ENCODE data around the gene TAOK2.

Gene TAOK2

DNA sequence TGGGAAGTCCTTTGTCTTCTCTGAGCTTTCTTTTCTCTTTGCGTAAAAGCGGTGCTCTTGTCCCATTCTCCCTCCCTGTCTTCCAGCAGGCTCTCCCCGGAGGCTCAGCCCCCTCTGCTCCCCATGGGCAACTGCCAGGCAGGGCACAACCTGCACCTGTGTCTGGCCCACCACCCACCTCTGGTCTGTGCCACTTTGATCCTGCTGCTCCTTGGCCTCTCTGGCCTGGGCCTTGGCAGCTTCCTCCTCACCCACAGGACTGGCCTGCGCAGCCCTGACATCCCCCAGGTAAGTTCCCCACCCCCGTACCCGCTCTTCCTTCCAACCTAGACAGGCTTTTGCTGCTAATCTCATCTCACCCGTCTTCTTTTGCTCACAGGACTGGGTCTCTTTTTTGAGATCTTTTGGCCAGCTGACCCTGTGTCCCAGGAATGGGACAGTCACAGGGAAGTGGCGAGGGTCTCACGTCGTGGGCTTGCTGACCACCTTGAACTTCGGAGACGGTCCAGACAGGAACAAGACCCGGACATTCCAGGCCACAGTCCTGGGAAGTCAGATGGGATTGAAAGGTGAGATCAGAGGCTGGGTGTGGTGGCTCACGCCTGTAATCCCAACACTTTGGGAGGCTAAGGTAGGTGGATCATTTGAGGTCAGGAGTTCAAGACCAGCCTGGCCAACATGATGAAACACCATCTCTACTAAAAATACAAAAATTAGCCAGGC is 10.5 kb upstream of the TAOK2 start:
- DNase-seq = no peak

DNA sequence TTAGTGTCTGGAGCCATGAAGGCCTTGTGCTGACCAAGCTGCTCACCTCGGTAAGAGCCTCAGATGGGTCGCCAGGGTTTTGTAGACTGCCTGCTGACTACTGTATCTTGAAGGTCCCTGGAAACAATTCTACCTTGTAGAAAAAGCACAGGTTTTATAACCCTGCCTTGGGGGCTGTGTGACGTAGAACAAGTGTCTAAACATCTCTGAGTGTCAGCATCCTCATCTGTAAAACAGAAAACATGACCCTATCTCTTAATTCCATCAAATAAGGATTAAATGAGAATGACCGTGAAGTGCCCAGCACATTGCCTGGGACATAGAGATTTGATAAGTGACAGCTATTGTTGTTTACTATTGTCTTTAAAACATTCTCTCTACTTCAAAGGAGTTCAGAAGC is 5.5 kb upstream of the TAOK2 start:
- no peak for DNase-seq

DNA sequence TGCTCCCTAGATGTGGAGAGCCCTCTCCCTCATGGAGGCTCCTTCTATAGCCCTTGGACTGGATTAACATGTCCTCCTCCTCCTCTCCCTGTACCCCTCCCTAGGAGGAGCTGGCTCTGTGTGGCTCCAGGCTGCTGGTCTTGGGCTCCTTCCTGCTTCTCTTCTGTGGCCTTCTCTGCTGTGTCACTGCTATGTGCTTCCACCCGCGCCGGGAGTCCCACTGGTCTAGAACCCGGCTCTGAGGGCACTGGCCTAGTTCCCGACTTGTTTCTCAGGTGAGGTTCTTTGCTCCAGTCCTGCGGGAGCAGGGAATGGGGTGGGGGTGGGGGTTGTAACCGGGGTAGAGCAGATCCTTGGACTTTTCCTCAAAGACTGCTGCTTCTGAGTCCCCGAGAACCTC is 2.4 kb upstream of the TAOK2 start:
- DNase-seq = no peak

DNA sequence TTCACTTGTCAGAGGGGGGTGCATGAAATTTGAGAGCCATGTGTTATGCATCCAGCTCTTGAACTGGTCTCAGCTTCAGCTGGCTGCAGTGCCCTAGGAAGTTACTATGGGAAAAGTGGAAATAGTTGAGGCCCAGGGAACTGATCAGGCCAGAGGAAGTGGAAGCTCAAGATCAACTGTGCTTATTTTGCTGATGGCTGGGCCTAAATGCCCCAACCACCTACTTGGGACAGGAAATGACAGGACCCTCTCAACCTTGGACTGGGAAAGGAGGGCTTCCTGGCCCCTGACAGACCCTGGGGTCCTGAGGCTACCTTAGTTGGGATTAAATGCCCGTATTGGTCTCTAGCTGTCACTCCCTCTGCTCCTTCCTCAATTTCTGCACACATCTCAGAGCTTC is 1.2 kb upstream of the TAOK2 start:
- no peak for DNase-seq

DNA sequence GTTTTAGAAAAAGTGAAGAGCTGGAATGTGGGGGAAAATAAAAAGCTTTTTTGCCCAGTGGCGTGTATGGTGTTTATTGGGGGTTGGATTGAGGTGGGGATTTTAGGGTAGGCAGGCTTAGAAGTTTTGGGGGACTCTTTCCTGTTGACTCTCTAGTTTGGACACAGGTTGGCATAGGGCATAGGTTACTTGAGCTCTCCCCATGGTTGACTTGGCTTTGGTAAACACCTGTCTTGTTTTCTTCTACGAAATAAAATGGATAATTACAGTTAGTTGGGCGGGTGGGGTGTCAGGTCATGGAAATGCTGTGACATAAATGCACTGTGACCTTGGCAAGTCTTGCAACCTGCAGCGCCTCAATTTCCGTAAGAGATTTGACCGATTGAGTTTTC is 680 bp upstream of the TAOK2 start:
- no peak for DNase-seq

DNA sequence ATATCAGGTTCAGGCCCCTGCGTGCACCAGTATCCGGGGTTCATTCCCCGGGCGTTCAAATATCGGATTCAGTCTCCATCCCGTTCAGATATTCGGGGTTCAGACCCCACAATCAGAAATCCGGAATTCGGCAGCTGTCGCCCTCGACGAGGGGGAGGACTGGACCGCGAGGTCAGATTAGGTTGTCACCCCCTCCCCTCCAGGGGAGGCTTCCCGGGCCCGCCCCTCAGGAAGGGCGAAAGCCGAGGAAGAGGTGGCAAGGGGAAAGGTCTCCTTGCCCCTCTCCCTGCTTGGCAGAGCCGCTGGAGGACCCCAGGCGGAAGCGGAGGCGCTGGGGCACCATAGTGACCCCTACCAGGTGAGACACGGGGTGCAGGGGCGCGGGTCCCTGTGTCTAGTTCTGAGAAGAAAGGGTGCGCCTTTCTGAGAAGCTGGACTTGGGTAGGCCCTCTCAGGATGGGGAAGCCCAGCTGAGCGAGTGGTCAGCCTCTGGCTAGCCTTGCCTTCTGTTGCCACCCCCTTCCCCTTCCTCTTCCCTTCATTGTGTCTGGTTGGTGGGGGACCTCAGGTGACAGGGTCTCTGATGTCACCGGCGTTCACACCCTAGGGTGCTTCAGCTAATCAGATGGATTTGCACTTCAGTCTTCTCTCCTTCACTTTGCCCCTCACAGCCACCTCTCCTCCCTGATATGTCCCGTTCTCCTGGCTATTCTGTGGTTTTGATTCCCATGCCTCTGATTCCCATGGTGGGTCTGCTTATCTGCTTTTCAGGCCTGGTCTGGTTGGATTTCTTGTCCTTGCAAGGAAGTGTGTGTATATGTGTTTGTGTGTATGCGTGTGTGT is 844 bp downstream of the TAOK2 start:
- DNase-seq = no peak

DNA sequence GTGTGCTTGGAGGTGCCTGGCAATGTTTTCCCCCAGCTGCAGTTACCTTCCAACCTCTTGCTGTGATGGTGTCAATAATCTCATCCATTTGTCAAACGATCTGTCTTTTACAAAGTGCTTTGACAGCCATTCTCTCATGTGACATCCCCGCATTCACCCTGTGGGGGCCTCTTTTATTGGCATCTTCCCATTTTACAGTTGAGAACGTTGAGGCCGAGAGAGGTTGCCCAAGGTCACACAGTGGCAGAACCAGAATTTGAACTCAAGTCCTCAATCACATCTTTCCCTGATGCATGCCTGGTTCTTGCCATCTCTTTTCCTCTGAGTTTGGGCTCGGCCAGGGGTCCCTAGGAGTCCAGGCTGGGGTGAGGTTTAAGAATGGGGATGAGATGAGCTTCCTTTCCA is 1.5 kb downstream of the TAOK2 start:
- no peak for DNase-seq

DNA sequence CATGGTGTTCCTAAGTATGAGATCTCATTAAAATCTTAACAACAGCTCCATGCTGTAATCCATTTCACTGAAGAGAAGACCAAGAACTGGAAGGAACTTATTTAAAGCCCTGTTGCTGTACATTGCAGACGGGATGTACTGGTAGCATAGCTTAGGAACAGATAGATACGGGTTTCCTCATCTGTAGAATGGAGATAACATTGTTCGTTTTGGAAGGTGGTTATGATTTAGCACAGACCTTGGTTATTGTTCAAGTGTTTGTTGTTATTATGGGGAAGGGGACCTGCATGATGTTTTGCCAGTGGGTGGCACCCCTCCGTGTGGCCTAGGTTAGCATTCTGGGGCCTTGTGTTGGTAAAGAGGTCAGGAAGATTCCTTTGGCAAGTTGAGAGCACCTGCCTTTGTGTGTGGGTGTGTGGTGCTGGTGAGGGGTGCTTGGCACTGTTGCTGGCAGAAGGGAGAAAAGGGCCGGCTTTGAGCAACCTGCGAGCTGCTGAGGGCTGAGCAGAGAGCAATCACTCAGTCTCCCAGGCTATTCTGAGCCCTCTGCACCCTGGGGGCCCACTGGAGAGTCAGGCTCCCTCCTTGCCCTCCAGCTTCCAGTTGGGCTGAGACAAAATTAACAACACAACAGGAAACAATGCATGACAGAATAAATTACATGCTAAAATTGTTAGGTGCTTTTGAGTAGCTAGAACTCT is 2.3 kb downstream of the TAOK2 start:
- no peak for DNase-seq

DNA sequence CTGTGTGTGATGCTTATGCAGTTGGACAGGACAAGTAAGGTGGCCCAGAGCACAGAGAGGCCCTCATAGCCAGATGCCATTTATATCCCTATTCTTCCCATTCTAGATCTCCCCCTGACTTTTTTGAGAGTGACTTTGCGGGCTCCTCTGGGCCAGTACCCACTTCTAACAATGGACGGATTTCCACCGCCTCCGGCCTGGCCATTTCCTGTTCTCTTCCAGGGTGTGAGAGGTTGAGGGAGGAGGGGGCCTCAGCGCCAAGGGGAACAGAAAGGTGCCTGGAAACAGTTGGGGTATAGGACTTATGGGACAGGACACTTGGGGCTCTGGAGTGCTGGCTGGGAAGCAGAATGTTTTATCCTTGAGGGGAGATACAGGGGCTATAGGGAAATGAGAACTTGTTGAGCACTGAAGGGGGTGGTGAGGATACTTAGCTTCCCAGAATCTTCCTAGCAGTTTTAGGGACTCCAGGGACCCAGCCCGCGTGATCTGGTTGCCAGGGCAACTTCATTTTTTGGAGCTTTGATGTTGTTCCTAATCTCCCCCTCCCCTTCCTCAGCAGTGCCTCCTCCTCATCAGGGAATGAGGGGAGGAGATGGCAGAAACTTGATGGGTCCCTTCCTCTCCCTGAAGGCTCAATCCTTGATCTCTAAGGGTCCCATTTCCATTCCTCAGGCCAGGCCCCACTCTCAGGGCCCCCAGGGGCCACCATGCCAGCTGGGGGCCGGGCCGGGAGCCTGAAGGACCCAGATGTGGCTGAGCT is 3.6 kb downstream of the TAOK2 start:
- DNase-seq = no peak

DNA sequence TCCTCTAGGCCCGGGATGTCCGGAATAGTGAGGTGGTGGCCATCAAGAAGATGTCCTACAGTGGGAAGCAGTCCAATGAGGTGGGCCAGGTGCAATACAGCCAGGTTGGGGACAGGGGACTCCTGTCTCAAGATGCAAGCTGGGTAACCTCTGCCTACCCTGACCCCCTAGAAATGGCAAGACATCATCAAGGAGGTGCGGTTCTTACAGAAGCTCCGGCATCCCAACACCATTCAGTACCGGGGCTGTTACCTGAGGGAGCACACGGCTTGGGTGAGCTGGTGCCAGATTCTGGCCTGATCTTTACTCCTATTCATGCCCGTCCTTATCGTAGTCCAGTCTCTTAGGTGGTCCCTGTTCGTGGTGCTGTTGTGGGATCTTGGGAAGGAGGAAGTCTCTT is 4.4 kb downstream of the TAOK2 start:
- DNase-seq = no peak

DNA sequence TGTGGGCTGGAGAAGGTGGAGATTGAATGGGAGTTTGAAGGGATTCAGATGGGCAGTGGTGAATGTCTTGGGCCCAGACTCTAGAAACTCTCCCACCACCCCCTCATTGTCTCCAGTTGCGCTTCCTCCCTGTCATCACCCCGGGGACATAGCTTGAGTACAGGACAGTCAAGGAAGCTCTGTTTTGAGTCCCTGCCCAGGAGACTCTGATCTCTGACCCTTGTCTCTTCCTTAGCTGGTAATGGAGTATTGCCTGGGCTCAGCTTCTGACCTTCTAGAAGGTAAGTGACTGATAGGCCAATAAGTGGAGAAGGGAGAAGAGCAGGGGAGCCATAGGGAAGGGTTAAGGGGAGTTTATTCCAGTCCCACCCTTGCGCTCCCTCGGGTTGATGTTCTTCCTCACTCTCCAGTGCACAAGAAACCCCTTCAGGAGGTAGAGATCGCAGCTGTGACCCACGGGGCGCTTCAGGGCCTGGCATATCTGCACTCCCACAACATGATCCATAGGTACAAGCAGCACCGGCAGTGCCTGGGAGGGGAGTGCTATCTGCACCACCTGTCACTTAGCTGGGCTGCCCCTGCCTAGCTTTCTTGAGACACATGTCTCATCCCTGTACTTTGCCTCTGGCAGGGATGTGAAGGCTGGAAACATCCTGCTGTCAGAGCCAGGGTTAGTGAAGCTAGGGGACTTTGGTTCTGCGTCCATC is 5.0 kb downstream of the TAOK2 start:
- no peak for DNase-seq

DNA sequence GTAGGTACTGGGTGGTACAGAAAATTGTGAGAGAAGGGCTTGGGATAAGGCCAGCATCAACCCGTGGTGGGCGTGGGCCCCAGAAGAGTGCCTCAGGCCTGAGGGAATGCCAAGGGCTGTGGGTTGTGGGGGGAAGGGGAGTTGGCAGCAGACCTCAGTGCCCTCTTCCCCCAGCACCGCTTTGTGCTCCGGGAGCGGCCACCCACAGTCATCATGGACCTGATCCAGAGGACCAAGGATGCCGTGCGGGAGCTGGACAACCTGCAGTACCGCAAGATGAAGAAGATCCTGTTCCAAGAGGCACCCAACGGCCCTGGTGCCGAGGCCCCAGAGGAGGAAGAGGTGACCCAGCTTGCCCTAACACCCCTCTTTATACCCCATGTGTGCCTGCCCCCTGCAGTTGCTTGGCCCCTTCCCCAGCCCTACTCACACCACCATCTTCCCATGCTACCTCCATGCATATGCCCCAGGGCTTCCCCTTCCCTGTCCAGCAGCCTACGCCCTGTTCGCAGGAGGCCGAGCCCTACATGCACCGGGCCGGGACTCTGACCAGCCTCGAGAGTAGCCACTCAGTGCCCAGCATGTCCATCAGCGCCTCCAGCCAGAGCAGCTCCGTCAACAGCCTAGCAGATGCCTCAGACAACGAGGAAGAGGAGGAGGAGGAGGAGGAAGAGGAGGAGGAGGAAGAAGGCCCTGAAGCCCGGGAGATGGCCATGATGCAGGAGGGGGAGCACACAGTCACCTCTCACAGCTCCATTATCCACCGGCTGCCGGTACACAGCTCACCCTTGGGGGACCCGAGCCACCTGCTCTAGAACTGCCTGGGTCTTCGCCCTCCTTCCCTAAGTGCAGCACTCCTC is 9.1 kb downstream of the TAOK2 start:
- no peak for DNase-seq

DNA sequence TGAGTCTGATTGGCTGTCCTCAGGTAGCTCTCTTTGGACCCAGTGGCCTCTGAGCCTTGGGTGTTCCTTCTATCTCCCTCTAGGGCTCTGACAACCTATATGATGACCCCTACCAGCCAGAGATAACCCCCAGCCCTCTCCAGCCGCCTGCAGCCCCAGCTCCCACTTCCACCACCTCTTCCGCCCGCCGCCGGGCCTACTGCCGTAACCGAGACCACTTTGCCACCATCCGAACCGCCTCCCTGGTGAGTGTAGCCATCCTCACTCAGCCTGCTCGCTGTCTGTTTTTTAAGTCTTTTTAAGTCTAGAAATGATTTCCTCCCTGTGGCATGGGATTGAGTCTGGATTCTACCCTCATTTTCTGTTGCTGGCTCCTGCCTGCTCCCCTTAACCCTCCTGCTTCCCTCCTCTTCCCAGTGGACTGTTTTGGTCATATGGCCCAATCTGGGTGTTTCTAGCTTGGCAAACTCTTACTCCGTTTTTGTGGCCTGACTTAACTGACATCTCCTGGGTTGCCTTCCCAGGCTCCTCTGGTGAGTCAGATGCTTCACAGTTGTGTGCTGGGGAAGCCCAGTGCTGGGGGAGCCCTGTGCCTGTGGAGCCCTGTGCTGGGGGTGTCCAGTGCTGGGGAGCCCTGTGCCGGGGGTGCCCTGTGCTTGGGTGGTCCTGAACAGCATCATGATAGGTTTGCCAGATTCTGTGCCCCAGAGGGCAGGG is 9.9 kb downstream of the TAOK2 start:
- no peak for DNase-seq

DNA sequence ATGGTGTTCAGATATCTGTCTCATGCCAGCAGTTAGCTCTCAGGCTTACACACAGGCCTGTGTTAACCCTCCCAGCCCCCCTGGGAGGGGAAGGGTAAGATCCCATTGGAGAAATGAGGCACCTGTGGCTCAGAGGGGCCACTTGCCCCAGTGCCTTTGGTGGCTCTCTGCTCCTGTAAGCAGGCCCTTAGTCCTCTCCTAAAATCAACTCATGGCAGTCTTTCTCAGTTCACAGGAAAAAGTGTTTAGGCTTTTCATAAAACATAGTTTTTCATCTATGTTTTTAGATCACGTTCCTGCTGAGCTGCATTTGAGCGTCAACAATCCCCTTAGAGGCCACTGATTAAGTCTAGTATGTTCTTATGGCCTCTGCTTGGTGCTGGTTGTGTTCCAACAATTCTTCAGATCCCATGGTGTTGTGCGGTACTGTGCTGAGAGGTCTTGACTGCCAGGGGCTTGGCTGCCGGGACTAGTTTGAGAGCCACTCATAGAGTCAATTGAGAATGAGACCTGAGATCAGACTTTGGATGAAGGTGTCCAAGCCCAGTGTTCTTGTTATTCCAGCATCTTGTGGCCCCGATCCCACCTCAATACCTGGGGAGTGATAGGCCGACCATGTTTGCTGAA is 10.6 kb downstream of the TAOK2 start:
- no peak for DNase-seq

DNA sequence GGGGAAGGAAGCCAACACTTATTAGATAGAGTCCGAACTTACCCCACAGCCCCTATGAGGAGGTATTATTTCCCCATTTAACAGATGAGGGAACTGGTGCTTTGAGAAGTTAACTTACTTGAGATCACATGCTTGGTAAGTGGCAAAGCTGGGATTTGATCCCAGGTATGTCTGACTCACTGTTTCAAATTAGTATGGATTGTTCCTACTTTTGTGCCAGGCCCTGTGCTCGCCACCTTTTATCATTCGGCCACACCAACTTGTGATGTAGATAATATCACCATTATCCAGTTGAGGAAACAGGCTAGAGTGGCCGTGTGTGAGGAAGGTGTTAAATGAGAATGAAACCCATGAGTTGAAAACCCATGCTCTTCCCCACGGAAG is 11.1 kb downstream of the TAOK2 start:
- DNase-seq = no peak

DNA sequence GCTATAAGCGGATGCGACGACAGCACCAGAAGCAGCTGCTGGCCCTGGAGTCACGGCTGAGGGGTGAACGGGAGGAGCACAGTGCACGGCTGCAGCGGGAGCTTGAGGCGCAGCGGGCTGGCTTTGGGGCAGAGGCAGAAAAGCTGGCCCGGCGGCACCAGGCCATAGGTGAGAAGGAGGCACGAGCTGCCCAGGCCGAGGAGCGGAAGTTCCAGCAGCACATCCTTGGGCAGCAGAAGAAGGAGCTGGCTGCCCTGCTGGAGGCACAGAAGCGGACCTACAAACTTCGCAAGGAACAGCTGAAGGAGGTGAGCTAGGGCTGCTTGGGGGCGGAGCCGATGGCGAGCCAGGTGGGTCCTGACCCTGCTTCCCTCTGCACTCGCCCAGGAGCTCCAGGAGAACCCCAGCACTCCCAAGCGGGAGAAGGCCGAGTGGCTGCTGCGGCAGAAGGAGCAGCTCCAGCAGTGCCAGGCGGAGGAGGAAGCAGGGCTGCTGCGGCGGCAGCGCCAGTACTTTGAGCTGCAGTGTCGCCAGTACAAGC is 11.7 kb downstream of the TAOK2 start:
- no peak for DNase-seq

DNA sequence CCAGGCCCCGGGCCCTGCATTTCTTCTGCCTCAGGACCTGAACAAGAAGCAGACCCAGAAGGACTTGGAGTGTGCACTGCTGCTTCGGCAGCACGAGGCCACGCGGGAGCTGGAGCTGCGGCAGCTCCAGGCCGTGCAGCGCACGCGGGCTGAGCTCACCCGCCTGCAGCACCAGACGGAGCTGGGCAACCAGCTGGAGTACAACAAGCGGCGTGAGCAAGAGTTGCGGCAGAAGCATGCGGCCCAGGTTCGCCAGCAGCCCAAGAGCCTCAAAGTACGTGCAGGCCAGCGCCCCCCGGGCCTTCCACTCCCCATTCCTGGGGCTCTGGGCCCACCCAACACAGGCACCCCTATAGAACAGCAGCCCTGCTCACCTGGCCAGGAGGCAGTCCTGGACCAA is 12.6 kb downstream of the TAOK2 start:
- DNase-seq = no peak

DNA sequence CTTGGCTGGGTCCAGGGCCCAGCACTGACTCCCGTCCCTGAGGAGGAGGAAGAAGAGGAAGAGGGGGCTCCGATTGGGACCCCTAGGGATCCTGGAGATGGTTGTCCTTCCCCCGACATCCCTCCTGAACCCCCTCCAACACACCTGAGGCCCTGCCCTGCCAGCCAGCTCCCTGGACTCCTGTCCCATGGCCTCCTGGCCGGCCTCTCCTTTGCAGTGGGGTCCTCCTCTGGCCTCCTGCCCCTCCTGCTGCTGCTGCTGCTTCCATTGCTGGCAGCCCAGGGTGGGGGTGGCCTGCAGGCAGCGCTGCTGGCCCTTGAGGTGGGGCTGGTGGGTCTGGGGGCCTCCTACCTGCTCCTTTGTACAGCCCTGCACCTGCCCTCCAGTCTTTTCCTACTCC is 13.3 kb downstream of the TAOK2 start:
- DNase-seq = no peak

DNA sequence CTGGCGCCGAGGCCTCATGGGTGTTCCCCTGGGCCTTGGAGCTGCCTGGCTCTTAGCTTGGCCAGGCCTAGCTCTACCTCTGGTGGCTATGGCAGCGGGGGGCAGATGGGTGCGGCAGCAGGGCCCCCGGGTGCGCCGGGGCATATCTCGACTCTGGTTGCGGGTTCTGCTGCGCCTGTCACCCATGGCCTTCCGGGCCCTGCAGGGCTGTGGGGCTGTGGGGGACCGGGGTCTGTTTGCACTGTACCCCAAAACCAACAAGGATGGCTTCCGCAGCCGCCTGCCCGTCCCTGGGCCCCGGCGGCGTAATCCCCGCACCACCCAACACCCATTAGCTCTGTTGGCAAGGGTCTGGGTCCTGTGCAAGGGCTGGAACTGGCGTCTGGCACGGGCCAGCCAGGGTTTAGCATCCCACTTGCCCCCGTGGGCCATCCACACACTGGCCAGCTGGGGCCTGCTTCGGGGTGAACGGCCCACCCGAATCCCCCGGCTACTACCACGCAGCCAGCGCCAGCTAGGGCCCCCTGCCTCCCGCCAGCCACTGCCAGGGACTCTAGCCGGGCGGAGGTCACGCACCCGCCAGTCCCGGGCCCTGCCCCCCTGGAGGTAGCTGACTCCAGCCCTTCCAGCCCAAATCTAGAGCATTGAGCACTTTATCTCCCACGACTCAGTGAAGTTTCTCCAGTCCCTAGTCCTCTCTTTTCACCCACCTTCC is 13.9 kb downstream of the TAOK2 start:
- no peak for DNase-seq
